A549 (cell line): ENCODE measurements around the gene APOBEC3C. TPM values are rescaled to one million over a fixed set of nuclear protein-coding genes. Genes with fewer than 3 reads are reported as not detected.
"Not testable (repeated sequence)": the region's sequence is repeated elsewhere in the genome, so short reads cannot be mapped to it uniquely, and the experiment has no call there.

ENCODE experiments used
- ATAC-seq, 2 experiments: fragments of 200-7000 bp in 1 of 2; fragments of >200 bp in 1 of 2; cut with Nextera tagmentation in 1 of 2; cut with Tn5 transposase in 1 of 2; 3 replicates each; pipeline versions ENCODE4 v1.8.0 to v1.9.1; 2018 to 2020; ENCODE audit warnings: mild to moderate bottlenecking in 1 of 2, moderate library complexity in 1 of 2
- CTCF ChIA-PET: fragments of 300-600 bp; sonication (Branson Sonifier 250); formaldehyde crosslinking; extraction: SDS; loops from one replicate; lab custom pipeline; 2021; ENCODE audit warnings: antibody characterized with exemption, inconsistent platforms; lab: Yijun Ruan, JAX
- POLR2A ChIA-PET: fragments of 350-600 bp; formaldehyde crosslinking; extraction: SDS; loops from one replicate; lab custom pipeline; 2021; ENCODE audit warnings: antibody characterized with exemption, inconsistent platforms; lab: Yijun Ruan, JAX
- DNase-seq, 2 experiments: peaks; one replicate each; pipeline versions ENCODE4 v3.0.0 to v3.0.0-alpha.2; 2011 to 2016; ENCODE audit warnings: low read depth in 1 of 2, low spot score in 1 of 2
- FAIRE-seq: peaks from 2 replicates; lab custom pipeline; 2011; peaks lifted over from hg19 to GRCh38; lab: Jason Lieb, UNC
- H3K27ac ChIP-seq, 2 experiments: fragments of >200 bp; sonication (Bioruptor Twin); formaldehyde crosslinking; 3 replicates each; pipeline ENCODE4 v1.5.1; 2016 to 2017
- H3K4me1 ChIP-seq: fragments of >200 bp; sonication (Bioruptor Twin); formaldehyde crosslinking; 3 replicates; pipeline ENCODE4 v1.6.1; 2016
- H3K4me2 ChIP-seq: fragments of >200 bp; sonication (Bioruptor Twin); formaldehyde crosslinking; 3 replicates; pipeline ENCODE4 v1.6.1; 2016
- H3K4me3 ChIP-seq: fragments of >200 bp; sonication (Bioruptor Twin); formaldehyde crosslinking; 3 replicates; pipeline ENCODE4 v1.5.1; 2016
- H3K9me3 ChIP-seq: fragments of >200 bp; sonication (Bioruptor Twin); formaldehyde crosslinking; 3 replicates; pipeline ENCODE4 v1.6.1; 2016
- BCL3 ChIP-seq: fragments of >200 bp; sonication (Bioruptor Twin); formaldehyde crosslinking; IDR thresholded peaks from 3 replicates; pipeline ENCODE4 v1.6.1; 2016
- JUNB ChIP-seq: fragments of >200 bp; sonication (Bioruptor Twin); formaldehyde crosslinking; IDR thresholded peaks from 2 replicates; pipeline ENCODE4 v1.6.1; 2016
- WGBS: methylation state at CpG from one replicate; pipeline ENCODE4 v1.1.6; 2017; ENCODE audit errors: missing lambda C conversion rate; 5-methylcytosine and 5-hydroxymethylcytosine counted together
- polyA plus RNA-seq, 4 experiments: library from polyadenylated mRNA; depleted of rRNA in 3 of 4; stranded (reverse); fragments of >200 nt; fragmentation: RNase III in 1 of 4; extraction: RNeasy Plus Mini Kit Qiagen cat#74134 plus additional on column Dnase treatment in 1 of 4; gene quantifications; 2 replicates in 3 of 4; 3 replicates in 1 of 4; pipeline ENCODE4 v1.2.3, GENCODE V29; 2011 to 2017

The APOBEC3C gene
- polyA plus RNA-seq, 2 of the 4 experiments (the other 2 are of a cell fraction) = 15.1 to 31.7 TPM

- POLR2A ChIA-PET, FAIRE-seq, ATAC-seq, H3K27ac ChIP-seq, H3K4me2 ChIP-seq, CTCF ChIA-PET, H3K9me3 ChIP-seq, DNase-seq, H3K4me3 ChIP-seq, H3K4me1 ChIP-seq: not testable (repeated sequence)
- 86% methylated on average over 12 of the region's 18 CpGs for WGBS
These were observed 37.9 kb downstream of the APOBEC3C start for GRCh38 chr22:39051844-39052495.

- Histone ChIP-seq H3K4me2 (no peak overlapping the region), H3K27ac (no peak overlapping the region), H3K4me1 (no peaks in the 10 kb centered on the region), H3K9me3 (no peaks in the 10 kb centered on the region), H3K4me3 (no peak overlapping the region)
- FAIRE-seq (no peak), DNase-seq (no peak), ATAC-seq (no peak)
- 68% methylated on average over 11 of the region's 11 CpGs for WGBS
- POLR2A ChIA-PET = no interaction called here
- TF ChIP-seq JUNB (no peak), BCL3 (no peak)
- CTCF ChIA-PET = no interaction called here
These were observed 41.6 kb downstream of the APOBEC3C start for GRCh38 chr22:39055658-39056057.

- 52% methylated on average over 6 of the region's 6 CpGs for WGBS
- ATAC-seq, FAIRE-seq: not testable (repeated sequence)
These were observed 47.2 kb downstream of the APOBEC3C start for GRCh38 chr22:39061290-39061689.

GRCh38 chr22:39061951-39062350 is 47.9 kb downstream of the APOBEC3C start:
- H3K9me3 ChIP-seq, H3K4me1 ChIP-seq, POLR2A ChIA-PET, H3K4me2 ChIP-seq, DNase-seq, H3K4me3 ChIP-seq, CTCF ChIA-PET, H3K27ac ChIP-seq, ATAC-seq, FAIRE-seq: not testable (repeated sequence)
- WGBS = 44% methylated on average over 10 of the region's 10 CpGs

More at GRCh38 chr22:39061290-39061689, 47.2 kb downstream of the APOBEC3C start:
- H3K27ac ChIP-seq, H3K4me3 ChIP-seq, H3K4me2 ChIP-seq, H3K4me1 ChIP-seq, H3K9me3 ChIP-seq, DNase-seq, CTCF ChIA-PET, POLR2A ChIA-PET: not testable (repeated sequence)

GRCh38 chr22:39063904-39064303 is 49.8 kb downstream of the APOBEC3C start:
- H3K4me3 ChIP-seq, H3K4me1 ChIP-seq, DNase-seq, ATAC-seq, H3K27ac ChIP-seq, POLR2A ChIA-PET, CTCF ChIA-PET, H3K4me2 ChIP-seq, FAIRE-seq, H3K9me3 ChIP-seq: not testable (repeated sequence)
- 85% methylated on average over 8 of the region's 8 CpGs for WGBS

GRCh38 chr22:39066442-39067276 is 52.6 kb downstream of the APOBEC3C start:
- H3K4me2 ChIP-seq, FAIRE-seq, H3K27ac ChIP-seq, POLR2A ChIA-PET, H3K4me3 ChIP-seq, ATAC-seq, H3K4me1 ChIP-seq, H3K9me3 ChIP-seq, DNase-seq: not testable (repeated sequence)
- CTCF ChIA-PET = interaction anchor here (0.9 kb wide), 1 partner anchor 14 kb away, joined by 4 read pairs; no protein-coding TSS in a partner anchor
- 70% methylated on average over 9 of the region's 9 CpGs for WGBS
